ENCODE results near the gene HDGFL2. TPM values are rescaled to one million over a fixed set of nuclear protein-coding genes. Genes with fewer than 3 reads are reported as not detected.

Gene HDGFL2
- total RNA-seq, 1 donor, result 60.9 TPM

DNA sequence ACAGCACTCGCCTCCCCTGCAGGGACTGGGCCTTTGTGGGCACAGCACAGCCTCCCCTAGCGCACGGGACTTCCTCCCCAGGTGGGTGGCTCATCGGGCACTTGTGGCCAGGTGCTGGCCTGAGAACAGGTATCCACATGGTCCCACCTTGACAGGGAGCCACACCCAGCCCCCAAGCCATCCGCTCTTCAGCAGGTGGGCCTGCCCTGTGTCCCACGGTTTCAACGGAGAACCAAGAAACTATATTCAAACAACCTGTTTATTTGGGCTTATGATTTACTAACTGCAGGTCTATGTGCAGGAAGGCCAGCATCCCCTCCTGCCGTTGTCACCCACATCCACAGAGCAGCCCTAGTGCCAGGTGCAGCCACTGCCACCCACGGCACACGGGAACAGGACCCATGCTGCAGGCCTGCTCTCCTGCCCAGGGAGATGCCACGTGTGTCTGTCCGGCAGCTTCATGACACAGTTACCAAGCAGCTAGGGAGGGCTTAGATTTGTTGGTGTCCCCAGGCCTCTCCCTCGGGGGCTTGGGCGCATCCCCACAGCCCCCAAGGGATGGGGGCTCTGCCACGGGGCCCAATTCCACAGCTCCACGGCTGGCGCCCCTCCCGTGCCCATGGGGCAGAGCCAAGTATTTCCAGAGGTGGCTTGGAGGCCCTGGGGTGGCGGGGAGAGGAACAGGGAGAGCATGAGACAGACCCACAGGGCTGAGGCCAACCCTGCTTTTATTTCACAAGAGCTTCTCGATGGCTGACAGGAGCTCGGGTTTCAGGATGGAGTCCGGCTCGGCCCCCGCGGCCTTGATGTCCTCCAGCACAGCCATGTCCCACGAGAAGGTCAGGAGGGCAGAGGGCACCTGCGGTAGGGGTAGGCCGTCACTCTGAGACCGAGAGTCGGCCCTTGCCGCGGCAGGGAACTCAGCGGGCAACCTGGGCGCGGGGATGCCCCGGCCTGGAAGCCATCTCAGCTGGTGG is 27.0 kb upstream of the HDGFL2 start:
- H3K4me3 ChIP-seq (ENCODE audit: low read depth, low read length), result no peak overlapping the region
- DNase-seq (ENCODE audit: low read depth), result peak; percentile 28
- TF ChIP-seq, protein P1, sequence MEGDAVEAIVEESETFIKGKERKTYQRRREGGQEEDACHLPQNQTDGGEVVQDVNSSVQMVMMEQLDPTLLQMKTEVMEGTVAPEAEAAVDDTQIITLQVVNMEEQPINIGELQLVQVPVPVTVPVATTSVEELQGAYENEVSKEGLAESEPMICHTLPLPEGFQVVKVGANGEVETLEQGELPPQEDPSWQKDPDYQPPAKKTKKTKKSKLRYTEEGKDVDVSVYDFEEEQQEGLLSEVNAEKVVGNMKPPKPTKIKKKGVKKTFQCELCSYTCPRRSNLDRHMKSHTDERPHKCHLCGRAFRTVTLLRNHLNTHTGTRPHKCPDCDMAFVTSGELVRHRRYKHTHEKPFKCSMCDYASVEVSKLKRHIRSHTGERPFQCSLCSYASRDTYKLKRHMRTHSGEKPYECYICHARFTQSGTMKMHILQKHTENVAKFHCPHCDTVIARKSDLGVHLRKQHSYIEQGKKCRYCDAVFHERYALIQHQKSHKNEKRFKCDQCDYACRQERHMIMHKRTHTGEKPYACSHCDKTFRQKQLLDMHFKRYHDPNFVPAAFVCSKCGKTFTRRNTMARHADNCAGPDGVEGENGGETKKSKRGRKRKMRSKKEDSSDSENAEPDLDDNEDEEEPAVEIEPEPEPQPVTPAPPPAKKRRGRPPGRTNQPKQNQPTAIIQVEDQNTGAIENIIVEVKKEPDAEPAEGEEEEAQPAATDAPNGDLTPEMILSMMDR (IDR thresholded peaks at IDR 0.05; ENCODE audit: insufficient read depth, low read depth, low read length), result no peak

DNA sequence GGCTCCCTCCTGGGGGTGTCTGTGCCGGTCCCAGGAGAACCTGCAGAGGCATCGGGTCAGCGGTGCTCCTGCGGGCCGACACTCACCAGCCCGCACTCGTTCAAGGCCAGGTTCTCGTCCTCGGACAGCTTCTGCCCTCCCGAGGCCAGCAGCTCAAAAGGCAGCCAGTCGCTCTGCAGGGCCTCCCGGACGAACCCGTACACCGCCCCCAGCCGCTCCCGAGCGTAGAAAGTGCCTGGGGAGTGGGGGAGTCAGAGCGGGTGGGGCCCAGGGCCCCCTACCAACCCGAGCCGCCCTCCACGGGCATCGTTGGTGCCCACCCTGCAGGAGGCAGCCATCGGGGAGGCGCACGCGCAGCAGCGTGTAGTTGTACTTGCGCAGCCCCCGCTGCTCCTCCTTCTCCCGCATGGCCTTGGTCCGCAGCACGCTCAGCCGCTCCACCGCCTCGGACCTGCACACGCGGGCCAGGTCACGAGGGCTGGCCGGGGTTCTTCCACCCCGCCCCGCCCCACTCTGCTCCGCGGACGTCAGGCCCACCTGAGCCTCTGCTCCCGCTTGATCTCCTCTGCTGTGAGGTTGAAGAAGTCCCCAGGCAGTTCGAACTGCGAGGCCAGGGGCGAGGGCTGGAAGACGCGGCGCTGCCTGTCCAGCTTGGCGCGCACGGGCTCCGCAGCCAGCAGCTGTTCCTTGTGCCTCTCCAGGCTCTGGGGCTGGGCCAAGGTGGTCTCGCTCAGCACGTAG is 26.0 kb upstream of the HDGFL2 start:
- H3K4me3 ChIP-seq (ENCODE audit: low read depth, low read length), result no peak overlapping the region
- TF ChIP-seq, protein P1 (IDR thresholded peaks at IDR 0.05; ENCODE audit: insufficient read depth, low read depth, low read length), result no peak
- no peak for DNase-seq (ENCODE audit: low read depth)

DNA sequence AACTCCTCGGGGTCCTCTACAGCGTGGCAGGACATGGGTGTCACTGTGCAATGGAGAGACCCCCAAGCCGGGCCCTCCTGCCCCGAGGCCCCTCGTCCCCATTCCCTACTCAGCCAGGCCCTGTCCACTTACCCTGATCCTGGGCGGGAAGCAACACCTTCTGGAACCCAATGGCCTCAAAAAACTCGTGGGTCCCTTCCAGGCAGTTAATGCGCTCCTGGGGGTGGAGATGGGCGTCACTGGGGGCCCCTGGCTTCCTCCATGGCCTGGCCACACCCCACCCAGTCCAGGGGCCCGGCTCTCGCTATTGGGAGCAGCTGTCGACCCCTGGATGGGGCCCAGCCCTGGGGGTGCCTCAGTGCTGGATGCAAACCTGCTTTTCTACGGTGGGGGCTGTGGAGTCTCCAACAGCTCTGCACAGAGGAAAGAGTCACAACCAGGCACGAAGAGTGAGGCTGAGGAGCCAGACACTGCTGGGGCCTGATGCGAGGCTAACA is 25.3 kb upstream of the HDGFL2 start:
- DNase-seq (ENCODE audit: low read depth), result no peak
- H3K4me3 ChIP-seq (ENCODE audit: low read depth, low read length), result no peak overlapping the region
- TF ChIP-seq, protein P1 (IDR thresholded peaks at IDR 0.05; ENCODE audit: insufficient read depth, low read depth, low read length), result no peak

DNA sequence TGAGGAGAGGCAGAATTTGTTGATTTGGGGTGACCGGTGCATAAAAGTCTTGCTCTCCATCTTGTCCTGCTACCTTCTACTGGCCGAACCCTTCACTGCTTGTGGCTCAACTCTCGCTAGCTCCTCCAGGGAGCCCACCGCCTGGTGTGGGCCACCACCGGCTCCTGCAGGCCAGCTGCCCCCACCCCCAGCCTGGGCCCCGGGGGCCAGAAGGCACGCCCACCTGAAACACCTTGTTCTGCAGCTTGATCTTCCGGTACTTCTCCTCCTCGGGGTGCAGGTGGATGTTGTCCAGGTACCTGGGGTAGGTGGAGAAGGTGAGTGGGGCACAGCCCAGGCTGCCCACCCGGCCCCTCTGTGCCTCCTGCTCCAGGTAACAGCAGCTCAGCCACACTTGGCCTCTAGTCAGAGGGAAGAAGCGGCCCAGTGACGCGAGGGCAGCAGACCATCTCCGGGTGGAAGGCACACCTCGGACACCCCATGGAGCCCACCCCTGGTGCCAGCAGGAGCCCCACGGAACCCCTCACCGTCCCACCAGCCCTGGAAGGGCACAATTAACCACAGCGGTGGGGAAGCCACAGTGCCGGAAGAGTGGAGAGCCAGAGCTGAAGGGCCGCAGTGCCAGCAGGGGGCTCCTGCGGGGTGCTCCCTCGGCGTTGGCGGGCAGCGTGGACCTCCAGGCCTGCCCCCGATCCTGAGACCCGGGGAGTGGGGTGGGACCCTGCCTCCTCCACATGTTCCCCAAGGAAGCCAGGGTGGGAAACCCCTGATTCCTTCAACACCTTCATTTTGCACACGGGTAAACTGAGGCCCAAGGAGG is 24.6 kb upstream of the HDGFL2 start:
- no peak overlapping the region for H3K4me3 ChIP-seq (ENCODE audit: low read depth, low read length)
- TF ChIP-seq, protein P1 (IDR thresholded peaks at IDR 0.05; ENCODE audit: insufficient read depth, low read depth, low read length), result no peak
- no peak for DNase-seq (ENCODE audit: low read depth)

DNA sequence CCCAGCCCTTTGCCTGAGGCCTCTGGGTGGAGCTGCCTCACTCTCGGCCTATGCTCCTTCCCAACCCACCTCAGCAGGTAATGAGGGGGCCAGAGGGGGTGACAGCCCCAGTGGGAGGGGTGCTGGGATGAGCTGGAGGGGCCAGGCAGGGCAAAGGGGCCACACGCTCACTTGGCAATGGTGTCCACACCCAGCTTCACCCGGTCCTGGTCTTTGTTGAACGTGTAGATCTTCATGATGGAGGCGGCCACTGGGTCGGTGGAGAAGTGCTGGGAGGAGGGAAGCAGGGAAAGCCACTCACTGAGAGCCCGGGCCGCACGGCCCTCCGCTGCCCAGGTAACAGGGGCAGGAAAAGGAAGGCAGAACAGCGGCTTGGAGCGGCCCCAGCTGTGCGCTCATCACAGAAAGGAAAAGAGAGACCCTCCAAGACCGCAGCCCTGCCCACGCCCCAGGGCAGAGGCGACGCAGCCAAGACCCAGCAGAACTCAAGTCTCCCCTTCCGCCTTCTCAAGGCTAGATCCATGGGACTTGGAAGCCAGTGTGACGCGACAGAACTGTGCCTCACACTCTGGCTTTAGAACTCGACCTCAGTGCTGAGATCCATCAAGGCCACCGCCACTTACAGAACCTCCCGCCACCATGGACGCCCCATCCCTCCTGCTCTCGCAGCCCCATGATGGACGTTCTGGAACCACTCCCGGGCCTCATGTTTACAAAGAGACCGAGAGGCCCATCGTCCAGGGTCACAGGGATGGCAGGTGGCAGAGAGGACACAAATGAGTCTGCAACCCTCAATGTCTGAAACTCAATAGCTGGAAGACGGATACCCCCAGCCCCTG is 23.7 kb upstream of the HDGFL2 start:
- DNase-seq (ENCODE audit: low read depth), result no peak
- TF ChIP-seq, protein P1 (IDR thresholded peaks at IDR 0.05; ENCODE audit: insufficient read depth, low read depth, low read length), result no peak
- no peak overlapping the region for H3K4me3 ChIP-seq (ENCODE audit: low read depth, low read length)

Measured in fibroblast of villous mesenchyme (primary cell).